GM12878 (cell line): ENCODE data around the gene GPRC5D.

Experiments
- CREM ChIP-seq: IDR thresholded peaks from 2 replicates; pipeline ENCODE4 v1.6.1; 2014; ENCODE audit warnings: antibody characterized with exemption, low read depth
- CTCF ChIP-seq, 3 experiments: IDR thresholded peaks in 2 of 3; conservative IDR thresholded peaks in 1 of 3; 2 replicates each; pipeline ENCODE4 v1.5.1; 2011; ENCODE audit warnings: low read depth in 3 of 3, low read length in 3 of 3, mild to moderate bottlenecking in 3 of 3, control low read depth in 2 of 3, moderate library complexity in 2 of 3, inconsistent platforms in 1 of 3, mixed read lengths in 1 of 3; ENCODE audit not compliant: control insufficient read depth in 2 of 3, insufficient read depth in 1 of 3; ENCODE audit errors: extremely low read depth in 1 of 3
- E2F4 ChIP-seq: IDR thresholded peaks from 2 replicates; pipeline ENCODE4 v1.6.1; 2012; ENCODE audit warnings: low read depth, low read length, improper control_type of control experiment
- EP300 ChIP-seq, 2 experiments: fragments of 150-350 bp in 1 of 2; IDR thresholded peaks; 2 replicates each; pipeline ENCODE4 v1.6.1; 2011 to 2012; ENCODE audit warnings: low read depth in 2 of 2, low read length in 2 of 2, borderline replicate concordance in 1 of 2, improper control_type of control experiment in 1 of 2, inconsistent platforms in 1 of 2; ENCODE audit not compliant: control insufficient read depth in 1 of 2
- NFIC ChIP-seq: IDR thresholded peaks from 2 replicates; pipeline ENCODE4 v1.6.1; 2012; ENCODE audit warnings: low read depth, mild to moderate bottlenecking, inconsistent platforms, low read length, moderate library complexity
- POLR2A ChIP-seq: IDR thresholded peaks from 2 replicates; pipeline ENCODE4 v1.6.1; 2011; ENCODE audit warnings: low read depth, mild to moderate bottlenecking, low read length
- TF ChIP-seq, protein P1 (sequence below): IDR thresholded peaks from 2 replicates; pipeline ENCODE4 v1.6.1; 2011; ENCODE audit warnings: low read depth, low read length, improper control_type of control experiment, borderline replicate concordance

DNA sequence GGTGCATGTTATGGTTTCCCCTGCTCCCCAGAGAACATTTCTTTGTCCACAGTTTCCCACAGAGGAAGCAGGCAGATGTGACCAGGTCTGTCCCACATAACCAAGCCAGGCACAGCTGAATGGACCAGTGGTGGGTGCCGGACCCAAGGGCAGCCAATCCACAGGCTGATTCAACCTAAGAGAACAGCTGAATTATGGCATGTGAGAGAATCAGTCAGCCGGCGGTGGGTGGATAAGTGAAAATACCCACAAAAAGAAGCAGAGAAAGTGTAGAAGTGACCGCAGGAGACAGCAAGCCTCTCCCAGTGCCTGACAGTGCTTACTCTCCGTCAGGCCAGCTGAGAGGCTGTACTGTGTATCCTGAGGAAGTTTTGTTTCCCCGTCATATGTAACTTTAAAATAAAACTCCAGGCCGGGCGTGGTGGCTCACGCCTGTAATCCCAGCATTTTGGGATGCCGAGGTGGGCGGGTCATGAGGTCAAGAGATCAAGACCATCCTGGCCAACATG lies 14.9 kb downstream of the GPRC5D start:
- TF ChIP-seq POLR2A, result no peak
- no peak for TF ChIP-seq CREM
- no peak for TF ChIP-seq EP300 (IDR thresholded peaks at IDR 0.05; ENCODE audit: borderline replicate concordance in 1 of 2, control insufficient read depth in 1 of 2, low read depth in 2 of 2, low read length in 2 of 2)
- no peak for TF ChIP-seq CTCF (IDR thresholded peaks at IDR 0.05 in 2 of 3, conservative IDR thresholded peaks at IDR 0.05 in 1 of 3; ENCODE audit: control insufficient read depth in 2 of 3, extremely low read depth in 1 of 3, insufficient read depth in 1 of 3, low read depth in 3 of 3, low read length in 3 of 3)
- no peak for TF ChIP-seq NFIC
- no peak for TF ChIP-seq E2F4
- TF ChIP-seq, protein P1, sequence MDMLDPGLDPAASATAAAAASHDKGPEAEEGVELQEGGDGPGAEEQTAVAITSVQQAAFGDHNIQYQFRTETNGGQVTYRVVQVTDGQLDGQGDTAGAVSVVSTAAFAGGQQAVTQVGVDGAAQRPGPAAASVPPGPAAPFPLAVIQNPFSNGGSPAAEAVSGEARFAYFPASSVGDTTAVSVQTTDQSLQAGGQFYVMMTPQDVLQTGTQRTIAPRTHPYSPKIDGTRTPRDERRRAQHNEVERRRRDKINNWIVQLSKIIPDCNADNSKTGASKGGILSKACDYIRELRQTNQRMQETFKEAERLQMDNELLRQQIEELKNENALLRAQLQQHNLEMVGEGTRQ, result no peak
